Measurements from ENCODE around the gene NAE1. TPM values are rescaled to one million over a fixed set of nuclear protein-coding genes. Genes with fewer than 3 reads are reported as not detected.

Gene NAE1
- total and polyA plus RNA-seq, 2 donors from 2014 or later = 37.5 to 45.6 TPM

DNA sequence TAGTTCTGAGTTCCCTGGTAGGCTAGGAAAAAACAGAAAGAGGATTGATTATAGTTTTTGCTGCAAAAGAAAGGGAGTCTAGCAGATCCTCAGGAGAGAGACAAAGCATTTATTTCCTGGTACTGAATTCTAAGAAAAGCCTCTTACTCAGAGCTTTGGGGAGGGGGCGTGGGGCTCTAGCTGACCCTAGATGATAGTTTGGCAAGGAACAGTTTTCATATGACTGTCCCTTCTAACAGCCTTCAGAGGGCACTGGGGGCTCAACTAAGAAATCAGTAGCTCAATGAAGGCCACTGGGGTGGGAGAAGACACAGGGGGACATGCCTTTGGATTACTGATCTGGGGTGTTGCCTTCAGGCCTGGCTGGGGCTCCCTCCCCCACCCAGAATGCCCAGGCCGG lies 17.4 kb upstream of the NAE1 start:
- H3K9me3 ChIP-seq (ENCODE audit: control insufficient read depth in 2 of 3, insufficient read depth in 1 of 3, low read length in 3 of 3) = no peaks in the 10 kb centered on the region
- TF ChIP-seq, protein P1, sequence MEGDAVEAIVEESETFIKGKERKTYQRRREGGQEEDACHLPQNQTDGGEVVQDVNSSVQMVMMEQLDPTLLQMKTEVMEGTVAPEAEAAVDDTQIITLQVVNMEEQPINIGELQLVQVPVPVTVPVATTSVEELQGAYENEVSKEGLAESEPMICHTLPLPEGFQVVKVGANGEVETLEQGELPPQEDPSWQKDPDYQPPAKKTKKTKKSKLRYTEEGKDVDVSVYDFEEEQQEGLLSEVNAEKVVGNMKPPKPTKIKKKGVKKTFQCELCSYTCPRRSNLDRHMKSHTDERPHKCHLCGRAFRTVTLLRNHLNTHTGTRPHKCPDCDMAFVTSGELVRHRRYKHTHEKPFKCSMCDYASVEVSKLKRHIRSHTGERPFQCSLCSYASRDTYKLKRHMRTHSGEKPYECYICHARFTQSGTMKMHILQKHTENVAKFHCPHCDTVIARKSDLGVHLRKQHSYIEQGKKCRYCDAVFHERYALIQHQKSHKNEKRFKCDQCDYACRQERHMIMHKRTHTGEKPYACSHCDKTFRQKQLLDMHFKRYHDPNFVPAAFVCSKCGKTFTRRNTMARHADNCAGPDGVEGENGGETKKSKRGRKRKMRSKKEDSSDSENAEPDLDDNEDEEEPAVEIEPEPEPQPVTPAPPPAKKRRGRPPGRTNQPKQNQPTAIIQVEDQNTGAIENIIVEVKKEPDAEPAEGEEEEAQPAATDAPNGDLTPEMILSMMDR (IDR thresholded peaks at IDR 0.05; ENCODE audit: borderline replicate concordance, extremely low read depth, insufficient read depth) = no peak
- H3K9ac ChIP-seq (ENCODE audit: low read length in 3 of 3) = no peak overlapping the region
- peaks cover 0 to 6% (median 0%) of the 10 kb centered on the region in 3 donors for H3K4me1 ChIP-seq (ENCODE audit: control insufficient read depth in 2 of 3, insufficient read depth in 2 of 3, low read depth in 1 of 3, low read length in 3 of 3)
- H3K4me3 ChIP-seq (ENCODE audit: low read length in 3 of 3) = no peak overlapping the region
- H3K36me3 ChIP-seq (ENCODE audit: control insufficient read depth in 2 of 3, insufficient read depth in 3 of 3, low read length in 3 of 3) = no peaks in the 10 kb centered on the region
- intact Hi-C loops (cut with DNase I) = no loop called here
- DNase-seq (no peak), FAIRE-seq (no peak)
- peaks cover 5% of the 10 kb centered on the region for H3K27me3 ChIP-seq (ENCODE audit: control insufficient read depth, insufficient read depth, low read length)
- H3K27ac ChIP-seq (ENCODE audit: low read depth in 2 of 2, low read length in 2 of 2) = no peak overlapping the region

DNA sequence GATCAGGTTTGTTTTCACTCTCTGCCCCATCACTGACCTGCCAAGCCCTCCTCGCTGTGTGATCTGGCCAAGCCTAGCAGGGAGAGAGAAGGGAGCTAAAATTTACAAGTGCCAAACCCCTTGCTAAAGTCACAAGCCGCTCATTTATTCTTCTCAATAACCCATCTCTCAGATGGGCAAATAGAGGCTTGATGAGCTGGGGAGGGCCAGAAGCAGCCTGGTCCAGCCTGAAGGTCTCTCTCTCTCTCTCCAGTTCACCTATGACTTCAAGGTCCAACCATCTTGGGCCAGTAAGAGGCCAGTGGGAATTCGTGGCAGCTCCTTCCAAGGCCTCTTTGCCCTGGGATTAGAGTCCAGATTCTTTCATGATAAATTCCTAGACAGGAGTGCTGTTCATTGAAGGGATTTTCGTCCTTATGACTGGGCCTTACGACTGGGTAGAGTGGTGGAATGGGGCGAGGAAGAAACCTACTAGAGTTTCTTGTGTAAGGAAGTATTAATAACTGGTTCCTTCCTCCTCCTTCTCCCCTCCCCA lies 16.8 kb upstream of the NAE1 start:
- Histone ChIP-seq H3K27me3 (ENCODE audit: control insufficient read depth, insufficient read depth, low read length) (peaks cover 5% of the 10 kb centered on the region), H3K4me3 (ENCODE audit: low read length in 3 of 3) (no peak overlapping the region), H3K9me3 (ENCODE audit: control insufficient read depth in 2 of 3, insufficient read depth in 1 of 3, low read length in 3 of 3) (no peaks in the 10 kb centered on the region), H3K36me3 (ENCODE audit: control insufficient read depth in 2 of 3, insufficient read depth in 3 of 3, low read length in 3 of 3) (no peaks in the 10 kb centered on the region), H3K4me1 (ENCODE audit: control insufficient read depth in 2 of 3, insufficient read depth in 2 of 3, low read depth in 1 of 3, low read length in 3 of 3) (peaks cover 0 to 6% (median 0%) of the 10 kb centered on the region in 3 donors), H3K9ac (ENCODE audit: low read length in 3 of 3) (no peak overlapping the region), H3K27ac (ENCODE audit: low read depth in 2 of 2, low read length in 2 of 2) (no peak overlapping the region)
- no peak for FAIRE-seq
- TF ChIP-seq, protein P1 (IDR thresholded peaks at IDR 0.05; ENCODE audit: borderline replicate concordance, extremely low read depth, insufficient read depth) = no peak
- DNase-seq = peak in 1 of 5 donors; percentile 7
- intact Hi-C loops (cut with DNase I) = no loop called here

DNA sequence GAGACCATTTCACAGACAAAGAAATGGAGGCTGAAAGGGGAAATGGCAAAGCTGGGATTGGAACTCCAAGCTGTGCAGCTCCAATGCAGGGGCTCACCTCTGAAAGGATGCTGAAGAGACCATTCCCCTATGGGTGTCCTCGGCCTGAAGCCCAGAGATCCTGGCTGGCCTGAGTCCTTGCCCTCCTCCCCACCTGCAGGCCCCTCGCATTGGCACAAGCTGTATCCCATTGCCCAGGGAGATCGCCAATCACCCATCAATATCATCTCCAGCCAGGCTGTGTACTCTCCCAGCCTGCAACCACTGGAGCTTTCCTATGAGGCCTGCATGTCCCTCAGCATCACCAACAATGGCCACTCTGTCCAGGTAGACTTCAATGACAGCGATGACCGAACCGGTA lies 16.1 kb upstream of the NAE1 start:
- Histone ChIP-seq H3K4me1 (ENCODE audit: control insufficient read depth in 2 of 3, insufficient read depth in 2 of 3, low read depth in 1 of 3, low read length in 3 of 3) (peaks cover 0 to 6% (median 0%) of the 10 kb centered on the region in 3 donors), H3K36me3 (ENCODE audit: control insufficient read depth in 2 of 3, insufficient read depth in 3 of 3, low read length in 3 of 3) (no peaks in the 10 kb centered on the region), H3K27me3 (ENCODE audit: control insufficient read depth, insufficient read depth, low read length) (peaks cover 5% of the 10 kb centered on the region), H3K9ac (ENCODE audit: low read length in 3 of 3) (no peak overlapping the region), H3K4me3 (ENCODE audit: low read length in 3 of 3) (no peak overlapping the region), H3K9me3 (ENCODE audit: control insufficient read depth in 2 of 3, insufficient read depth in 1 of 3, low read length in 3 of 3) (no peaks in the 10 kb centered on the region), H3K27ac (ENCODE audit: low read depth in 2 of 2, low read length in 2 of 2) (no peak overlapping the region)
- intact Hi-C loops (cut with DNase I) = no loop called here
- TF ChIP-seq, protein P1 (IDR thresholded peaks at IDR 0.05; ENCODE audit: borderline replicate concordance, extremely low read depth, insufficient read depth) = no peak
- FAIRE-seq (no peak), DNase-seq (peak in 1 of 5 donors; percentile 20)

DNA sequence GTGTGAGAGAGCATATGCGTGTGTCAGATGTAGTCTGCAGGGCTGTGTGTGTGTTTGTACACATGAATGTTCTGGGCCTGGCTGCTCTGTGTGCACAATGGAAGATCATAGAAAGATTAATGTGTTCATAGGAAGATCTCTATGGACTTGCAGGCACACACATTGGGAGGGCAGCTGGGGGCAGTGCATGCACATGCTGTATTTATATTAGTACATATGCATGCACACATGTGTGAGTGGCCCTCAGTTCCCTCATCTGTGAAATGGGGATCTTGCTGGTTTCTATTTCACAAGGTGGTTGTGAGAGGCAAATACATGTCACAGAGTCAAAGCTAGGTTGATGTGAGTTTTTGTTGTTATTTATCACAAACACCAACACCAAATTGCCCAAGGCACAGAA lies 15.5 kb upstream of the NAE1 start:
- Histone ChIP-seq H3K27me3 (ENCODE audit: control insufficient read depth, insufficient read depth, low read length) (peaks cover 5% of the 10 kb centered on the region), H3K4me3 (ENCODE audit: low read length in 3 of 3) (no peak overlapping the region), H3K4me1 (ENCODE audit: control insufficient read depth in 2 of 3, insufficient read depth in 2 of 3, low read depth in 1 of 3, low read length in 3 of 3) (peaks cover 0 to 6% (median 0%) of the 10 kb centered on the region in 3 donors), H3K9me3 (ENCODE audit: control insufficient read depth in 2 of 3, insufficient read depth in 1 of 3, low read length in 3 of 3) (no peaks in the 10 kb centered on the region), H3K36me3 (ENCODE audit: control insufficient read depth in 2 of 3, insufficient read depth in 3 of 3, low read length in 3 of 3) (no peaks in the 10 kb centered on the region), H3K27ac (ENCODE audit: low read depth in 2 of 2, low read length in 2 of 2) (no peak overlapping the region), H3K9ac (ENCODE audit: low read length in 3 of 3) (no peak overlapping the region)
- intact Hi-C loops (cut with DNase I) = no loop called here
- DNase-seq (peak in 1 of 5 donors; percentile 24), FAIRE-seq (no peak)
- TF ChIP-seq, protein P1 (IDR thresholded peaks at IDR 0.05; ENCODE audit: borderline replicate concordance, extremely low read depth, insufficient read depth) = no peak

All from kidney (tissue), 14 donors.